ENCODE measurements around the gene SELPLG.

The SELPLG gene

DNA sequence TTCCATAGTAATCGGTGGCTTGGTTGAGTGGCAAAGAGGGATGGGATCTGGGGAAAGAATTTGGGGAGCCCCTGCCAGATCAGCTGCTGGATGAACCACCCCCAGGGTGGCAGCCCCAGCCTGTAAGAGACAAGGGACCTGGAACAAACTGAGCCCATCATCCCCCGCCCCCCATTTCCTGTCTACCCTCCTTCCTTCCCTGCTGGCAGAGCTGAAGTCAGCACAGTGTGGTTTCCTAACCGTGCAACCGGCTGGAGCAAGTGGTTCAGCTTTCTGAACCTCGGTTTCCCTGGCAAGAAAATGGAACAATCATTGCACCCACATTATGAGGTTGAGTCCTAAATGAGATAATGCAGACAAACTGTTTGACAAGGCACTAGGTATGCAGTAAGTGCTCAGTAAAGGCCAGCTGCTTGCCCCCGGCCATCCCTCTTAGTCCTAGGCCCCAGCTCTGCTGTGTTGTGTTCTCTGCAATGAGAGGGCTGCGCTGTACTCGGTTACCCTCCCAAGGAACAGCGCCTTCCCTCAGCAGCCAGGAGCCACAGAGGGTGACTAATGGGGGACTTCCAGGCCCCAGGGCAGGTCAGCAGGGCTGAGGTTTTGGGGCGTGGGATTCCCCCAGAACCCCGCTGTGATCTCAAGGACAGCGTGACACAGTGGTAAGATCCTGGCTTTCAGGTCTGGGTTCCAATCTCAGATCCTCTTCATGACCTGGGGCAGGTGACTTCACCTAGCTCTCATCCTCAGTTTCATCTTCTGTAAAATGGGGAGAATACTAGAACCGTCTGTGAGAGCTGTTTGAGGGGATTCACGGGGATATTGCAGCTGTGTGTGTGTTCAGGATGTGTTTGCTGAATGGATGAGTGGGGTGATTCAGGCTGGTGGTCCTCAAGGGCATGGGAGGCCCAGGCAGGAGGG is 16.5 kb downstream of the SELPLG start:
- DNase-seq = peak; percentile 84

DNA sequence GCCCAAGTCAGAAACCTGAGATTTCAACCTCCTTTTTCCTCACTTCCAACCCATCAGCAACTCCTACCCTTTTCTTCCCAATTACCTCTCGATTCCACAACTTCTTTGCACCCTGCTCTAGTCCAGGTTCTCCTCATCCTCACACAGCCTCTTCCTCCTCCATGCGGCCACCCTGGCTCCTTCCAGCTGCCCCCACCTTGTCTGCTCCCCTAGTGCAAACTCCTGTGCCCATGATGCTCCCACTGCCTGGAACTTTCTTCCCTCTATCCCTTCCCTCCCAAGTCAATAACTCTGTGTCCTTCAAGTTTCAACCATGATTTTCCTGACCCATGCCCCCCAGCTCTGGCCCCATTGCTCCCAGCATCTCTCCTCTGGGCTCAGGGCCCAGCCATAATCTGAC is 17.3 kb downstream of the SELPLG start:
- no peak for DNase-seq

DNA sequence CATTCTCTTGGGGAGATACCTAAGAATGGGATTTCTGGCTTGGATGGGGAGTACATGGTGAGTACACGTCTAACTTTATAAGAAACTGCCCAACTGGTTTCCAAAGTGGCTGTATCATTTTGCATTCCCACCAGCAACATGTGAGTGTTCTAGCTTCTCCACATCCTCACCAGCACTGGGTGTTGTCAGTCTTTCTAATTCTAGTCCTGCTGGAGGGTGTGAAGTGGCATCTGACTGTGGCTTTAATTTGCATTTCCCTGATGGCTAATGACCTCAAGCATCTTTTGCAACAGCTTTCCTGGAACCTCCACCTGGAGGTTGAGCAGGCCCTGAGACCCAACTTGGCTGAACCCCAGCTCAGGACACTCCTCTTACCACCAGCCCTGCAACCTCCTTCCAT is 17.8 kb downstream of the SELPLG start:
- no peak for DNase-seq

DNA sequence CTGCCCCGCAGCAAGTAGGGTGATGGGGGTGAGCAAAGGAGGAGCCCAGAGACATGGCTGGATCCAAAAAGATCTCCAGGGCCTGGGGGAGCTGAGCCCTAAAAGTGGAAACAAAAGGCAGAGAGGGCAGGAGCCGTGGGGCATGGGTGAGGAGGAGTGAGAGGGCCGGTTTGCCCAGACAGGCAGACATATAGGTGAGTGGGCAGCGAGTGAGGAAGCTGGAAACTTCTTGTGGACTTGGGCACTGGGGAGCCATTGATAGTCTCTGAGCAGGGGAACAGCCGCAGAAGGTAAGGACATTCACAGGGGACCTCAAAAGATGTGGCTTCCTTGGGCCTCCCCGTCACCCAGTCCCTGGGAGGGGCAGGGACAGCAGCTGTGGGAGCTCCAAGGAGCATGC is 19.1 kb downstream of the SELPLG start:
- no peak for DNase-seq

DNA sequence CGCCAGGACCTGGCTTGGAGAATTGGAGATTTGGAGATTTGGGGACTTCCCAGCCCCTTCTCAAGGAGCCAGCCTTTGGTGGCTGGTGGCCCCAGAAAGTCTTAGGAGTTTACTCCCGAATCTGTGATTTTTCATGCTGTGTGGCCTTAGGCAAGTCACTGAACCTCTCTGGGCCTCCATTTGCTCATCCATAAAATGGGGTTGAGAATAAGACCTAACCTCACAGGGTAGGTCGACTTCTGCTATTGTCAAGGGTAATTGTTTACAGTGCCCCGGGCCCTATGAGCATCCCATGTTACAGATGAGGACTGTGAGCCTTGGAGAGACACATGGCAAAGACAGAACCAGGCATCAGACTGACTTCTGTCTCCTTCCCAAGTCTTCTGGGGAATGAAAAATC is 19.7 kb downstream of the SELPLG start:
- no peak for DNase-seq

DNA sequence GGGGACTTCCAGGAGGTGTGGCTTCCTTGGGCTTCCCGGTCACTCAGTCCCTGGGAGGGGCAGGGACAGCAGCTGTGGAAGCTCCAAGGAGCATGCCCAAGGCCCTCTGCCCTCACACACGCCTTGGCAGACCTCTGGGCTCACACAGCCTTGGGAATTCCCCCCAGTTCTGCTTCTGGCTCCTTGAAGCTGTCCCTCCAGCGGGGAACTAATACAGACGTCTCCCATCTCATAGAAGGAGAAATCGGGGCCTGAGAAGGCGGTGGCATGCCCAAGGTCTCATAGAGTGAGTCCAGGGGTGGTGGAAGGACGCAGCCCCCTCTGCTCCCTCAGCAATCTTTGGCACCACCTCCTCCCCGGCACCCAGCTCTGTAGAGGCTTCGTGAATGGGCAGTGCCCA is 20.1 kb downstream of the SELPLG start:
- DNase-seq = no peak

DNA sequence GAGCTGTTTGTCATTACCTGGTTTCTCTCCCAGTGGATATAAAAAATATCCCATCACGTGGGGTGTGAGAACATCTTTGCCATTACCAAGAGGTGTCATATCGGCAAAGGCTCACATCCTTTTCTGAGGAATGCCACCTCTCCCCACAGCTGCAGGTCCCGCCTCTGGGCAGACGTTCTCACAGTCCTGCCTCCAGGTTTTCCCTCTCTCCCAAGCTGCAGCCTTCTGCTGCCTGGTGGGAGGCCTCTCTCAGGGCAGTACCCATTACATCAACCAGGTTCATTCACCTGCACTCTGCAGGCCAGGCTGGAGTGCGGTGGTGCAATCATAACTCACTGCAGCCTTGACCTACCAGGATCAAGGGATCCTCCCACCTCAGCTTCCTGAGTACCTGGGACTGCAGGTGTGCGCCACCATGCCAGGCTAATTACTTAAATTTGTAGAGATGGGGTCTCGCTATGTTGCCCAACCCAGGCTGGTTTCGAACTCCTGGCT is 20.9 kb downstream of the SELPLG start:
- no peak for DNase-seq

DNA sequence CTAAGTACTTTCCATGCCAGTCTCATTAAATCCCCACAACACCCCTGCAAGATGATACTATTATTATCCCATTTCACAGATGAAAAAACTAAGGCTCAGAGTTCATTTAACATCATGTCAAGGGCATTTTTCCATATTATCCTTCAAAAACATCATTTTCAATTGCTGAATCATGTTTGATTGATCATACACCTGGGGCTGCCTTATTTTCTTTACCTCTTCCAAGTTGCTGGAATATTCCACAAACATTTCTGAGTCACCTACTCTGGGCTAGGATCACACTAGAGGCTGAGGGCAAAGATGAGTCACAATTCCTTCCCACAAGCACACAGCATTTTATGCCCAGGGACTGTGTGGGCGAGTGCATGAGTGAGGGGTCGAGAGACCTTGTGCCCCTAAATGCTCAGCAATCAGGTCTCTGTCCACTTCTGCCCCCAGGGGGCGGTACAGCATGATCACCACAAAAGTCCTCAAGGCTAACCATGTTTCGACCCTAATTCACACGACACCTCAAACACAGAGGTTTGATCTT is 21.7 kb downstream of the SELPLG start:
- peak; percentile 68 for DNase-seq

DNA sequence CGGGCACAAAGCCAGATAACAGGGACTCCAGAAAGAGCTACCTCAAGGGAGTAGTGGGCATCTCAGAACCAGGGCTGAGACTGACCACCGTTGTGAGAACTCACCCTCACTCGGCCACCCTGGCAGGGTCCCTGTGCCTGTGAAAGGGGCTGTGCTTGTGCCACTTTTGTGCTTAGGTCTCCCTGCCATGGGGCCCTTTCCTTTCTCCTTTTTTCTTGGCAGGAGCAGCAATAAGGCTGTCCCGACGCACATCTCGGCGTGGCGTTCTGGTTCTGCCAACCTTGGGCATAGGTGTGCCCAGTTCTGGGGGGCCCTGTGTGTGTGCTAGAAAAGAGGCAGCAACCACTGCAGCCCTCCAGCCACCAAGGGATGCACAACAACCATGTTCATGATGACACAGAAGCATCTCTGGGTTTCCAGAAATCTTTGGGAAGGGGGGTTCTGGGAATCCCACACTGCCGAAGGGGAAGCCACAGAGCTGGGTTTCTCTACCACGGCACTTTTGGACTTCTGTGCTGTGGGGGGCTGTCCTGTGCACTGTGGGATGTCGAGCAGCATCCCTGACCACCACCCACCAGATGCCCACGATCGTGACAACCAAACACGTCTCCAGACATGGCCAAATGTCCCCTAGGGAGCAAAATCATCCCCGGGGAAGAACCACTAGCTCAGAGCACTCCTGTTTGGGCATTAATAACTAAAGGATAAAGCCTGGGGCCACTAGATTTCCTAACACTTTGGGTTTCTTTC is 22.7 kb downstream of the SELPLG start:
- DNase-seq = no peak

DNA sequence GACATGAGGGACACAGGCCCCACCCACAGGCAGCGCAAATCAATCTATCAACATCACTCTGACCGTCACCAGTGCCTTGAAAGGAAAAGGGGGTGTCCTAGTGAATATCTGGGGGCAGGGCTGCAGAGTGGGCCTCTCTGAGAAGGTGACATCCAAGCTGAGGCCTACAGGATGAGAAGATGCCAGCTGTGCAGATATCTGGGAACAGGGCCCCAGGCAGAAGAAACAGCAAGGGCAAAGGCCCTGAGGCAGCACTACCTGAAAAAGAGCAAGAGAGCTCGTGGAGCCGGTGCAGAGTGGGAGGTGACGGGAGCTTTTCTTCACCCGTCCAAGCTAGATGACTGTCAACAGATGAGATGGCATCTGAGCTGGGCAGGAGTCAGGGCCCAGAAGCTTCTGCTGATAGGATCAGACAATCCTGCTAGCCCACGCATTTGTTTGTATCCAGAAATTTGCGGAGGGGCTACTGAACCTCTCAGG is 23.3 kb downstream of the SELPLG start:
- no peak for DNase-seq

DNA sequence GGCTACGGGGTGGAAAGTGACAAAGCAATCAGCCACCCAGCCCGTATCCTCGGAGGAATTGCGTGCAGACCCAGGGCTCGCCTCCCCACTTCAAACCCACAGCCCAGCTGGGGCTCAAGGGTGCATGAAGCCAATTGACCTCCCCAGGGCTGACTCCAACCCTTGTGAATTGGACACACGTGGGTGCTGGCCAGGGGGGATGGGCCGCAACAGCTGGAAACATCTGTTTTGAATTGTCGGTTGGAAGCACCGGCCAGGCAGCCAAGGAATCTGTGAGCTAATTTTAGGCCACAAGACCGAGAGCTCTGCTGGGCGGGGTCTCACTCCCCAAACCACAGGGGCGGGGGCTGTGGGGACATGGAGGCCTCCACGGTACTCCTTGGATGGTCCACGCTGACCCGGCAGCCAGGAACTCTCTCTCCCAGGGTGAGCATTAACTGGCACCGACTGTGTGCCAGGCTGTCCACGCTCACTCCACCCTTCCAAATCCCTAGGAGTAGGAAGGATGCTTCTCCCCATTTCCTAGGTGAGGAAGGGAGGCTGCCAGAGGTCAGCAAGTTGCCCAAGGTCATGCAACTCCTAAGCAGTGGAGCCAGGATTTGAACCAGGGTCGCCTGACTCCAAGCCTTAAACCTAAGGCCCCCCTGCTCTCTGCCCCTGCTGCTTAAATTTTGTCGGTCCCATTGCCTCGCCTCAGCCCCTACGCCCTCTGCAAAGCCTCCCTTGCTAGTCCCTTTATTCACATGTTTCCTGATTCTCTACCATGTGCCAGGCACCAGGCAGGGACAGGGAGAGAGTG is 24.0 kb downstream of the SELPLG start:
- DNase-seq = no peak

DNA sequence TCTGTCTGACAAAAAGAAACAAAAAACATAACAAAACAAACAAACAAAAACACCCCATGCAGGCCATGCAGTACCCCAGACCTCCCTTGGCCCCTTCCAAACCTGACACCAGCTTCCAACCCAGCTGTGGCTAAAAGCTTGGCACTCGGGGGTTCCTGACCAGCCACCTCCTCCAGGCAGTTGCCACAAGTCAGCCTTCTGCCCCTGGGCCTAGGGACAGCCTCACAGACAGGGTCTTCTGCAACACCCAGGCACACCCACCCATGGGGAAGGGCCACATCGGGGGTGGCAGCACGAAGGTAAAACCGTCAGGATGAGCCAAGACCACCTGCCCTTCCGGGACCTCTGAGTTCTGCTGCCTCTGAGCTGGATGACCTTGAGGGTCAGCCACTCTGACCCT is 25.1 kb downstream of the SELPLG start:
- DNase-seq = no peak

DNA sequence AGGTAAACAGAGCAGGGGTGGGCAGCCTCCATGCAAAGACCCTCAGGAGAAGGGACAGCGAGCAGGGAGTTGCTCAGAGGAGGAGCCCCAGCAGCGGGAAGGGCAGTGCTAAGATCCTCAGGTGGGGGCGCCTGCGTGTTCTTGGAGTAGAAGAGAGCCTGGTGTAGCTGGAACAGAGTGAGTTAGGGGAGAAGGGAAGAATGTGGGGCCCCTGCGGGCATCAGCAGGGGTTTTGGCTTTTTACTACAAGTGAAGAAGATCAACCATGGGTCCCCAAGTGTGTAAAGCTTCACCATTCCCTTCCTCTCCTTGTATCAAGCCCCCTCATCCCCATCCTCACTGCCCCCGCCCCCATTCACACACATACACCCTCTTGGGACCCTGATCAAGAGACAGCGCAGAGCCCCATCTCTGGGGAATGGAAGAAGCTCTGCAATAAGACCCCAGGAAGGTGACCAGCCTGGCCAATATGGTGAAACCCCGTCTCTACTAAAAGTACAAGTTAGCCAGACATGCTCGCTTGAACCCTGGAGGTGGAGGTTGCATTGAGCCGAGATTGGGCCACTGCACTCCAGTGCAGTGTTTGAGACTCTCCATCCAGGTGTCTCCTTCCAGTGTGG is 25.6 kb downstream of the SELPLG start:
- DNase-seq = no peak

DNA sequence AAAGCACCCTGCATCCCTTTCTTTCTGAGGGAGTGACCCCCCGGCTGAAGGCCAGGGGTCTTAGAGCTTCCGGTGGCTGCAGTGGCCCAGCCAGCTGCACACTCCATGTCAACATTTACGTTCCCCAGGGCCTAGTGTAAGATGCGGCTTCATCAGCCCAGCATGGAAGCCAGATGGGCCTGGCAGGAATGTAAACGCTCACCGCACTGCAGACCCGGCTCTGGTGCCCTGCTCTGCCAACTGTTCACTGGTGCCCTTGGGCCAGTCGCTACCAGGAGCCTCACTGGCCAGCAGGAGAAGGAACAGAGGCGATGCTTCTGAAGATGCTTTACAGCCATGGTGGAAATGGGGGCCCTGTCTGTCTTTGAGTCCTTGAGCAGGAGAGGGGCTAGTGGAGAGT is 27.2 kb downstream of the SELPLG start:
- no peak for DNase-seq

DNA sequence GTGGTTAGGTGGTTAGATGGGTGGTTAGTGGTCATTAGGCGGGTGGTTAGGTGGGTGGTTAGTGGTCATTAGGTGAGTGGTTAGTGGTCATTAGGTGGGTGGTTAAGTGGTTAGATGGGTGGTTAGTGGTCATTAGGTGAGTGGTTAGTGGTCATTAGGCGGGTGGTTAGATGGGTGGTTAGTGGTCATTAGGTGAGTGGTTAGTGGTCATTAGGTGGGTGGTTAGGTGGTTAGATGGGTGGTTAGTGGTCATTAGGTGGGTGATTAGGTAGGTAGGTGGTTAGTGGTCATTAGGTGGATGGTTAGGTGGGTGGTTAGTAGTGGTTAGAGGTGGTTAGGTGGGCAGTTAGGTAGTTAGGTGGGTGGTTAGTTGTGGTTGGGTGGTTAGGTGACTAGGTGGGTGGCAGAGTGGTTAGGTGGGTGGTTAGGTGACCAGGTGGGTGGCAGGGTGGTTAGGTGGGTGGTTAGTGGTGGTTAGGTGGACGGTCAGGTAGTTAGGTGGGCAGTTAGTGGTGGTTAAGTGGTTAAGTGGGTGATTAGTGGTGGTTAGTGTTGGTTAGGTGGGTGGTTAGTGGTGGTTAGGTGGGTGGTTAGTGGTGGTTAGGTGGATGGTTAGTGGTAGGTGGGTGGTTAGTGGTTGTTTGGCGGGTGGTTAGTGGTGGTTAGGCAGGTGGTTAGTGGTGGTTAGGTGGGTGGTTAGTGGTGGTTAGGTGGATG is 27.8 kb downstream of the SELPLG start:
- no peak for DNase-seq

DNA sequence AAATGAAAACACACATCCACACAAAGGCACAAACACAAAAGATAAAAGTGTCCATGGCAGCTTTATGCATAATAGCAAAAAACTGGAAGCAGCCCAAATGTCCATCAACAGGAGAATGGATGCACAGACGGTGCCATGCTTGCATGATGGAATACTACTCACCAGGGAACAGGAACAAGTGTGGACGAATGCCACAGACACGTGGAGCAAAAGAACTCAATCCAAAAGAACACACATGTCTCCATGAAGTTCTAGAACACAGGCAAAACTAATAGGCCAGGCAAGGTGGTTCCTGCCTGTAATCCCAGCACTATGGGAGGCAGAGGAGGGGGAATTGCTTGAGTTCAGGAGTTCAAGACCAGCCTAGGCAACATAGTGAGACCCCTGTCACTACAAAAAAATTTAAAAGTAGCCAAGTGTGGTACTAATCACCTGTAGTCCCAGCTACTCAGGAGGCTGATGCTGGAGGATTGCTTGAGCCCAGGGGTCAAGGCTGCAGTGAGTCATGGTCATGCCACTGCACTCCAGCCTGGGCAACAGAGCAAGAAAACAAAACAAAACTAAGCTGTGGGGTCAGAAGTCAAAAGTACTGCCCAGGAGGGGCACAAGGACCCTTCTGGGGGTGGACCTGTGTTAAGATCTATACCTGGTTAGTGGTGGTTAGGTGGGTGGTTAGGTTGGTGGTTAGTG is 28.5 kb downstream of the SELPLG start:
- no peak for DNase-seq

DNA sequence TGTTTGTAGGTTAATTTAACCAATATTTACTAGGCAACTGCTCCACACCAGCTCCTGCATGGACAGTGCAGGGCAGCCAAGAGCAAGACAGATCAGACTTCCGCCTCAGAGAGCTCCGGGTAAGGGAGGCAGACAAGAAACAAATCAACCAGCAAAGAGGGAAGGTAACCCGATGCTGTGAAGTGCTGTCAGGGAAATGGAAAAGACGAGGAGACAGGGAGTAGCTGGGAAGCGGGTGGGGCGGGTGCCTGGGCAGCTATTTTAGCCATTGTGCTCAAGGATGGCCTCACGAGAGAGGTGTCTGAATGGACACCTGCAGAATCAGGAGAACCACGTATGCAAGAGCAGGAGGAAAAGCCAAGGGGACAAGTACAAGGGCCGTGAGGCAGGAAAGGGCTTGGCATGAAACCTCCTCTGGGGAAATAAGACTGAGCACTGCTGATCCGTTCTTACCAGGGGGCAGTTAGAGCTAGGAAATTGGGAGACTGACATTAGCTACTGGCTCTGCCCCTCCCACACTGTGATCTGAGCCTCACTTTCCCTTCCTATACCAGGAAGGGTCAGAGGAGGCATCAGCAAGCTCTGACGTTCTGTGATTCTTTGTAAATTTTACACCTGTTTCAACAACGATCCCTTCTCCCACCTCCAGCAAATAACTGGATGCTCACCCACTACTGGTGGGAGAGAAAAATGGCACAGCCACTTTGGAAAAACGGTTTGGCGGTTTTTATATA is 29.3 kb downstream of the SELPLG start:
- no peak for DNase-seq

DNA sequence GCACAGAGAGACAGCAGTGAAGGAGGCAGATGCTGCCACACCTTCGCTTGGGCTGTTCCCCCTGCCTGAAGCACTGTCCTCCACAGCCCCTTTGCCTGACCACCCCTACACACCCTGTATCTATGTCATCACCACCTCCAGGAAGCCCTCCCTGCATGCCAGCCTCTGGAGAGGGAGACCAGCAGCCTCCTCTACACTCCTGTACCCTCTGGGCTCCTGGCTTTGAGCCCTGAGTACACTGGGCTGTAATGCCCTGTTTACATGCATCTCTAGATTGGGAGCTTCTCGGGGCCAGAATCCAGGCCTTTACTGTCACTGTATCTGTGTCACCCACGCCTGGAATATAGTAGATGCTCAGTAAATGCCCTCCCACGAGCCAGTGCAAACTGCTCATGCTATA is 30.0 kb downstream of the SELPLG start:
- no peak for DNase-seq

DNA sequence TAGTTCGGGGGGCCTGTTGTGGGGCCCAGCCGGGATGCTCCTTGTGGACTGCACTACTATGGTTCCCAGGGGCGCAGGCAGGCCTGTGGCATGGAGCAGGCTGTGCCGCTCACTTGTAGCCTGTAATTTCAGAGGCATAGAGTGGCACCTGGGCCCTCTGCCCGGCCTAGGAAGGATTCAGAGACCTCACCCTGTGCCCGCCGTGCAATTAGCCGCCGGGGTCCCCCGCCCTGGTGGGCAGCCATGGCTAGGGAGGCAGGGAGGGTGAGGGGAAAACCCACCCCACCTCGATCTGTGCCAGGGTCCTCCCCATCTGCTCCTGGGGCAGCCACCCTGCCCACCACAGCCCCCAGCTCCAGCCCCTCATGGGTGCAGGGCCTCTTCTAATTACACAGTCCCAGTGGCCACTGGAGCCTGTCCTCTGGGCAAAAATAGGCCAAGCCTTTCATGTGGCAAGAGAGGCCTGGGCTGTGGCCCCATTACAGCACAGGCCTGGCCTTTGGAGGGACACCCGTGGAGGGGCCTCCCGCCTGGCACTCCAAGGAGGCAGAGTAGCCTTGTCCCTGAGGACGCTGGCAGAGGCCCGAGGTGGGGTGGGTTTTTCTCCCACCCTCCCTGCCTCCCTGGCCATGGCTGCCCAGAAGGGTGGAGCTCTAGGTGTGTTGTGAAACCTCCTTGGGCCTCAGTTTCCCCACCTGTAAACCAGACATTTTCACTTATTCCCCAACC is 30.6 kb downstream of the SELPLG start:
- no peak for DNase-seq
